Posterior cingulate gyrus (tissue), 11 donors: Measurements from ENCODE around the gene RHCG.
"Not testable (repeated sequence)": the region's sequence is repeated elsewhere in the genome, so short reads cannot be mapped to it uniquely, and the experiment has no call there.

Source experiments
- DNase-seq, 10 donors: peaks; one replicate each; pipeline versions ENCODE4 v3.0.0 to v3.0.0-alpha.2; 2020 to 2021; ENCODE audit warnings: mixed read lengths in 3 of 10
- intact Hi-C: fragments of 100-400 bp; cut with DNase I; formaldehyde crosslinking; loops from one replicate; pipeline ENCODE4 v1.15.1; 2023

RHCG gene

DNA sequence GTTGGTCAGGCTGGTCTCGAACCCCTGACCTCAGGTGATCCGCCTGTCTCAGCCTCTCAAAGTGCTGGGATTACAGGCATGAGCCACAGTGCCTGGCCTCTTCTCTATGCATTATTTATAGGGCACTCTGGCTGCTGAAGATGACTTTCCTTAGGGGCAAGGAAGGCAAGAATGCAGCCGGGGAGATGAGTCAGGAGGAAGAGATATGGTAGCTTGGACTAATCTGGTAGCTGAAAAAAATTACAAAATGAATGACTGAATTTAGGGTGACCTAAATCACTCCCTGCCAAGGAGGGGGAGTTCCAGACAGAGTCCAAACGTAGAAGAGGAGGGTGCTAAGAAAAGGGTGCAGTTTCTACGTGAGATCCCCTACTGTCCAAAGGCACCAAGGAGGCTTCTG lies 14.2 kb downstream of the RHCG start:
- DNase-seq: peak in 1 of 10 donors; percentile 25
- intact Hi-C loops: no loop called here

DNA sequence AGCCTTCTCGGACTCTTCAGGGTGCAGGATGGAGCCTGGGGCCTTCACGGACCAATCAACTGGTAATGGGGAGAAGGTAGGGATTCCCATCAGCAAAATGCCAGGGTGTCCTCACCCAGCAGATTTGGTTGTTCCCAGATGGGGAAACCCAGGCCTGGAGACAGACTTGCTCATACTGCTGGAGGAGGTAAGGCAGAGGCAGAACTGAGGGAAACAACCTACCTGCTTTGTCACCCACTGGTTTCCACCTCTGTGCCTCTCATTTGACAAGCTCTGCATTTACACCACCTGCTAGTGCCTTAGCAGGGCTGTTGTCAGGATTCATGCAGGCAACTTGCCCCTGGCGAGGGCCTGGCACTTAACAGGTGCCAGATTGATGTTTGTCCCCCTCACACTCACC lies 15.9 kb downstream of the RHCG start:
- DNase-seq: no peak
- intact Hi-C loops: no loop called here

DNA sequence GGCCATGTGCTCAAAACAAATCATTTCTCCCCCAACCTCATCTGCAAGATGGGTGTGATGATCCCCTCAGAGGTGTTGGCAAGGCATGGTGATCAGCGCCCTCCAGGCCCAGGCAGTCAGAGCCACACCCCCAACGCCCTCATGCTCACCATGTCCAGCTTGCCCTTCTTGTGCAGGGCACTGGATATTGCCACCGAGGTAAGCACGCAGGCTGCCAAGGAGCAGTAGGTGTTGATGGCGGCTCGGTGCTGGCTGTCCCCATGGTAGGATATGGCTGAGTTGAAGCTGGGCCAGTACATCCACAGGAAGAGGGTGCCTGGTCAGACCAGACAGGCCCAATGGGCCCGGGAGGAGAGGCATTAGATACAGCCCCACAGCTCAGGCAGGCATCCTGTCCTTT lies 17.2 kb downstream of the RHCG start:
- DNase-seq: no peak
- intact Hi-C loops: no loop called here

DNA sequence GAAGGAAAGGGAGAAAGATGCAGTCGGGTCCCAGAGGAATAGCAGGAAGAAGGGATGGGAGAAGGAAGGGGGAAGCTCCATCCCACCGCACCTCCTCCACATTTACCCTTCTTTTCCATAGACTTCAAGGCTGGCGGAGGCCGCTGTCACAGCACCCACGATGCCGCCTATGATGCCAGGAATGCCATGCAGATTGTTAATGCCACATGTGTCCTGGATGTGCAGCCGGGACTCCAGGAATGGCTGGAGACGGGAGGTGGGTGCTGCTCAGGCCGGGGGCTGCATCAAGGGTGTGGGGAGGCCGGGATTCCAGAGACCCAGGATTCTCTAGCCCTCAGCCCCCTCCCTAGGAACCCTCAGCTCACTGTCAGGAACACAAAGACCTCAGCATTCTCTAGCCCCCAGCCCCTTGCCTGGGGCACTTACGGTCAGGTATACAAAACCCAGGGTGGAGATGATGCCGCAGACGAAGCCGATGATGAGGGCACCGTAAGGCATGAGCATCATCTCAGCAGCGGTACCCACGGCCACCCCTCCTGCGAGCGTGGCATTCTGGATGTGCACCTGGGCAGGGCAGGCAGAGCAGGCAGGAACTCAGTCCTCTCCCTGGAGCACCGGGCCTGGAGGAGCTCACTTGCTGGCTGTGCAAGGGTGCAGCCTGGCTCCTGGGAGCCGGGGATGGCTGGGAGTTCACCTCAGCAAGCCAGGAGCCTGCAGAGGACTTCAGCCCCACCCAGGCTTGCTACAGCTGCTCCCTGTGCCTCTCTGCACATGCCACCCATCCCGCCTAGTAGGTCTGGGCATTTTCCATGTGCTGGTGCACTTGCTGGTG lies 18.8 kb downstream of the RHCG start:
- intact Hi-C loops: no loop called here
- DNase-seq: peak in 1 of 10 donors; percentile 77

DNA sequence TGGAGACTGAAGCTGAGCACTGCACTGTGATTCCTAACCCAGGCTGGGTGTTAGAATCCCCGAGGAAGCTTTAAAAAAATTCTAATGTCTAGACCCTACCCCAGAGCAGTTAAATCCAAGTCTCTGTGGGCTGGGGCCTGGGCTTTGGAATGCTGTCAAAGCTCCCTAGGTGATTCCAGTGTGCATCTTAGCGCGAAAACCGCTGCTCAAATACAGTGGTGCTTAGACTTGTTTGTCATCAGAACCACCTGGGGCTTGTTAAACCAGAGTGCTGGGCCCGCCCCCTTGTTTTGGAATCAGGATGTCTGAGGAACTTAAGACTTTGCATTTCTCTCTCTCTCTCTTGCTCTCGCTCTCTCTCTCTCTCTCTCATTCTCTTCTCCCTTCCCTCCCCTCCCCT lies 20.7 kb downstream of the RHCG start:
- intact Hi-C loops: no loop called here

DNA sequence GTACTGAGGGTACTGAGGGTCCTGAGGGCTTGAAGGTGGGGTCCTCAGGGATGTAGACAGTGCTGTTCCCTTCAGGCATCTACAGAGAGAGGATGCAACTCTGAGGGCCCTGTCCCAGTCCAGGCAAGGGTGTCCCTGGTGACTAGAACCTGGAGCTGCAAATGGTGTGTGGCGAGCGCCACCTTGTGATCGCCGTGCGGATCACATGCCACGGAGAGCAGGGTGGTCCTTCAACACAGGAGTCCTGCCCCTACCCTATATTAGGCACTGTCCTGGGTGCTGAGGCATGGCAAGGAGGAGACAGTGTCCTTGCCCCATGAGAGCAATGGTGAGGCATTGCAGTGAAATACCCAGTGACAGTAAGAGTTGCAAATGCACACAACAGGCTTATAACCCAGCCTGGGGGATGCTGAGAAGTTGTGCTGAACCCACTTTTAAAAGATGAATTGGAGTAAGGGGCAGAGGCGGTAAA lies 23.6 kb downstream of the RHCG start:
- intact Hi-C loops: loop anchor here (1.0 kb wide), 1 partner anchor 114 kb away; no protein-coding TSS in a partner anchor
- peak in 9 of 10 donors; percentile 59 to 95 (median 69) for DNase-seq

More for the DNA sequence above, 20.7 kb downstream of the RHCG start:
- DNase-seq: no peak

DNA sequence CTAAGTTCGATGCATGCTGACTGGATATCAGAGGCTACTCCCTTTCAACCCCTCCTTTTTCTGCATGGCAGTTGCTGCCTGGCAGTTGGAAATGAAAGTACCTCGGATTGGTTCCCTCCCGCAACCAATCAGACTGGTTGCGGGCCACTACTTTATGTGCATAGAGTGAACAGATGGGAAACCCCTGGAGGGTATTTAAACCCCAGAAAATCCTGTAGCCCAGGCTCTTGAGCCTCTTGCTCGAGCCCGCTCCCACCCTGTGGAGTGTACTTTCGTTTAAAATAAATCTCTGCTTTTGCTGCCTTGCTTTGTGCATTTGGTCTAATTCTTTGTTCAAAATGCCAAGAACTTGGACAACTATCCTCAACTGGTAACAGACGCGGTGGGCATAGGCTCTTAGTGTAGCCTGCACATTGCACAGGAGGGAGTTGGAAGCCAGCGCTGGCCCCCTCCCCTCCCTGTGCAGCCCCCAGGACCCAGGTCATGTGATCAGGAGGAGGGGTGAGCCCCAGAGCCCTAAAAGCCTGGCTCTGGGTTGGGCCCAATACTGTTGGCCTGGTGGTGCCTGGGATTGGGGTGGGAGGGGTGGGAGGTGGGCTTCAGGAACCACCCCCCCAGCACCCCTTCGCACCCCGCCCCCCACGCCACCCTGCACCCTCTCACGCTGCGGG lies 26.8 kb downstream of the RHCG start:
- intact Hi-C loops: no loop called here
- peak in 1 of 10 donors; percentile 64 for DNase-seq

DNA sequence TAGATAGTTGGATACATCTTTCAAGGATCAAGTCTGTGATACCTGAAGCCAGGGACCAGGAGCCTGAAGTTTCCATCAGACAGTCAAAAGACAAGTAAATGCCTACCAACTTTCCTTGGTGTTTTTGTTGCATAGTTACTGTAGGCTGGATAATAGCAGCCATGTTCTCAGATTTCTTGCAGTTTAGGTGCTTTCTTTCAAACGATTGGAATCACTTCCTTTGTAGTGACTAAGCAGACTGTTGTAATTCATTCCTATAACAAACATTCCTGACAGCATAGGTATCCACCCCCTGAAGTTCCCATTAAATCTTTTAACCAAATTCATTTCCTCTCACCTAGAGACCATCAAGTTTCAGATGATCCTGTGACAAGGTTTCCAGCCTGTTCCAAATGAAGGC lies 27.6 kb downstream of the RHCG start:
- intact Hi-C loops, DNase-seq: not testable (repeated sequence)

DNA sequence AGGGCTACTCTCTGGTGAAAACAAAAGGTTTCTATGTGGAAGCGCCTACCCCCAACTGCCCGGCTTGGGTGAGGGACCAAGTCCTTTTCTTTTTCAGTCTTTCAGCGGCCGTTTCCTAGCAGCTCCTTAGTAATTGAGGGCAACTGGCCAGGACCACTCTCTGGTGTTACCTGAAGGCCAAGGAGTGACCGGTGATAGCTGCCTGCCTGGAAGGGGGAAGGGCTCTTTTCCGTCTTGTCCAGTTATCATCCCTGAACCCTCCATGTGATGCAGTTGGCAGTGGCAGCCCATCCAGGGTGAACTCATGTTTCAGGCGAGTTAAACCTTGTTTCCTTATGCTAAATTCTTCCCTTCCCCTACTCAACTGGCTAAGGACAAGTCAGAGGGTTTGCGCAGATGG lies 33.3 kb downstream of the RHCG start:
- DNase-seq: no peak
- intact Hi-C loops: no loop called here

DNA sequence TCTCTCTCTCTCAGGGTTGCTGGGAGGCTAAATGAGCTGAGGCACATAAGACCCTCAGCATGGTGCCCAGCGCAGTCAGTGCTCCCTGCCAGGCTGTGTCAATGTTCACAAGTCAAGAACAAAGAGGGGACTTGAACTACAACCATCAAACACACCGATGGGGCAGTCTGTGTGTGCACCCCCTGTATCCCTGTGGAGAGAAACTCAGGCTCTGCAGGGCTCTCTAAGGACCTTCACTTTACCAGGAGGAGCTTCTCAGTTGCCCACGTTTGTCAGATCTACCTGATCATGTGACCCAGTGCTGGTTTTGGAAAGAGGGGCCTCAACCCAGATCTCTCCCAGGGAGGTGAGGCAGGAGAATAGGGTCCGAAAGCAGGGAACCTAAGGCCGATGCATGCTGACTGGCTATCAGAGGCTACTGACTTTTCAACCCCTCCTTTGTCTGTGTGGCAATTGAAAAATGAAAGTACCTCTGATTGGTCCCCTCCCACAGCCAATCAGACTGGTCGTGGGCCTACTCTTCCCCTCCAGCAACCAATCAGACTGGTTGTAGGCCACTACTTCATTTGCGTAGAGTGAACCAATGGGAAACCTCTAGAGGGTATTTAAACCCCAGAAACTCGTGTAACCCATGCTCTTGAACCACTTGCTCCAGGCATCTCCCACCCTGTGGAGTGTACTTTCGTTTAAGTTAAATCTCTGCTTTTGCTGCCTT lies 34.0 kb downstream of the RHCG start:
- intact Hi-C loops: no loop called here
- DNase-seq: peak in 5 of 10 donors; percentile 32 to 90 (median 56)

DNA sequence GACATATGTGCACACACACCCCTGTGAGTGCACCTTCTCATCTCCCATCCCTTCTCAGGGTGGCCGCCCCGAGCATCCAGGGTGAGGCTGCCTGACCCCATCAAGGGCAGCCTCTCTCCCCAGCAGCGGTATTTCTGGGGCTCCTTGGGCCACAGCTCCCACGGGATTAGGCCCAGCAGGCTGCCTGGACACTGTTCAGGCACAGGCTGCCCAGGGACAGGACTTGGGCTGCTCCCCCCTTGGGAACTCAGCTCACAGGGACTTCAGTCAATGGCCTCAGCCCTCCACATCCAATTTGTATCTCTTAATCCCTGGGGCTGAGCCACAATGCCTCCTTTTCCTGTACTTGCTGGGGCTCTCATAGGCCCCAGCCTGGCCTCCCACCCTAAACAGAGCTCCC lies 35.0 kb downstream of the RHCG start:
- intact Hi-C loops: no loop called here
- peak in 1 of 10 donors; percentile 33 for DNase-seq

DNA sequence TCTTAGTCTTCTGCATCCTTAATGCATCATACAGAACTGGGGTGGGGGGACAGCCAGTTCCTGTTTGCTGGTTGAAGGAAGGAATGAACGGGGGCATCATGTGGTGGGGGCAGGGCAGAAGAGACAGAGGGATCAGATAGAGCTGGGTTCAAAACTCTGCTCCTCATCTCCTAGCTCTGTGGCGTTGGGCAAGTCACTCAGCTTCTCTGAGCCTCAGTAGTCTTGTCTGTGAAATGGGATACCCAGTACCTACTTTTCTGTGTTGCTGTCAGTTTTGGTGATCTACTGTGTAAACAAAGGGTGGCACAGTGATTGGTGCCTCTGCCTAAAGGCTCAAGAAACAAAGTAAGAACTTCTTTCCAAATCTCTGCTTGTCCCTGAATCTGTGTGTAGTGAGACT lies 36.3 kb downstream of the RHCG start:
- DNase-seq: peak in 2 of 10 donors; percentile 3 to 32
- intact Hi-C loops: no loop called here

DNA sequence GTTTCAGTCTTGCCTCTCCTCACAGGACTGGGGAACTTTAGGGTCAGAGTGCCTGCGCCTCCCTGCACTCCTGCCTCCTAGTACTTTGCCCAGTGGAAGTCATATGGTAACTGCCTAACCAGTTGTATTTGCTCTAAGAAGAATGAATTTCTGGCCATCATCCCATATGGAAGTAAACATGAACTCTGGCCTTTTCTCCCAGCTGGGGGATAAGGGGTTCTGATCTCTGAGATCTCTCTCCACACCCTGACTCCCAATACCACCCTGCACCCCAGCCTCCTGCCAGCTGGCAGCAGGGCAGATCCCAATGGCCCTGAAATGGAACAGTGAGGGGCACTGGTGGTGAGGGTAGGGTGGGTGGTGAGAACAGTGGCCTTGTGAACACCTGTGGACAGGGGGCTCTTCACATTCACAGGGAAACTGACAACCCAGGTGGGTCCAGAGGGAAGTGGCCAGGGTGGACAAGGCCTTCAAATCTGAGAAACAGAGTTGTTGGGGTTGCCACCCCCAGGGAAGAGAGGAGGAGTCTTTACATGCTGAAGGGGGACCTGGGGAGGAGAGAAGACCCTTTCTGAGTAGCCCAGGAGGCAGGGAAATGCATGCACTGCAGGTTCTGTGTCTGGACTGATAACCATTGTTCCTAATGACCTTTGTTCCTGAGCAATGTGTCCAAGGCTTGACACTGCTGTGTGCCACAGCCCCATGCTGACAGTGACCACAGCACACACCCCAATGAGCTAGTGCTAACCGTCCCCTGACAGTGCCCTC lies 36.9 kb downstream of the RHCG start:
- DNase-seq: peak in 3 of 10 donors; percentile 5 to 52 (median 49)
- intact Hi-C loops: no loop called here

DNA sequence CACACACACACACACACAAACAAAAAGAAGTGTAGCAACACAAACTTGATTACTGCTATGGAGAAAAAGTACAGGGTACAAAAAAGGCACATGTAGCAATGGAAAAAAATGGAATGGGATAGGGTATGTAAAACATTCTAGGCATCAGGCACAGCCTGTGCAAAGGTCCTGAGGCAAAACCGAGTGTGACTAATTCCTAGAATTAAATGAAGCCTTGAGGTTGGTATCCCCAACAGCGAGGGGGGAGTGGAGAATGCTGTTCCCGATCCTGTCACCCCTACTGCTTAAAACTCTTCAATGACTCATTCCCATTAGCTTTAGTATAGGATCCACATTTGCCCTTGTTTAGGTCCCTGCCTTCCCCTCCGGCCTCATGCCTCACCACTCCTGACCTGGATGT lies 37.9 kb downstream of the RHCG start:
- intact Hi-C loops: no loop called here
- peak in 1 of 10 donors; percentile 16 for DNase-seq

DNA sequence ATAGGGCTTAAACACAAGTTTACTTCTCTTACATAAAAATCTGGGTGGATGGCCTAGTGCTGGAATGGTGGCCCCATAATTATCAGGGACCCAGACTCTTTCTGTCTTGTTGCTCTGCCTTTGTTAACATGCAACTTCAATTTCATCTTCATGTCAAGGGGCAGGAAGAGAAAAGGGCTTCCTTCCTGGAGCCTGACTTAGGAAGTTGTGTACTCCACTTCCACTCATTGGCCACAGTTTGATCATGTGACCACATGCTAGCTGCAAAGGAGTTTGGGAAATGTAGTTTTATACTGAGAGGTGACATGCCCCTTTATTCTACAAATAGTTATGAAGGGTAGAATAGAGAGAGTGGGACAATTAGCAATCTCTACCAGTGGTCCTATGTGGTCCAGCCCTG lies 39.3 kb downstream of the RHCG start:
- DNase-seq: no peak

DNA sequence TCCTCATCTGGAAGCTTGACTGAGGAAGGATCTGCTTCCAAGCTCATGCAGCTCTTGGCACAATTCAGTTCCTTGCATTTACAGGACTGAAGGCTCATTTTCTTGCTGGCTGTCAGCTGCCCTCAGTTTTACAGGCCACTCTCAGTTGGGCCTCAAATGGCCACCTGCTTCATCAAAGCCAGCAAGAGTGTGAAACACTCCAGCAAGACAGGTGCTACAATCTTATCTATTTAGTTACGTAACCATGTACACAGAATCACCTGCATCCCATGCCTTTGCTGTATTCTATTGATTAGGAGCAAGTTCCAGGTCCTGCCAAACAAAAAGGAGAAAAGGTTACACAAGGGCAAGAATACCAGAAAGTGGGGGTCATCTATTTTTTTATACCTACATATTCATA lies 40.8 kb downstream of the RHCG start:
- DNase-seq: peak in 3 of 10 donors; percentile 7 to 22 (median 12)
- intact Hi-C loops: no loop called here

More for the DNA sequence above, 39.3 kb downstream of the RHCG start:
- intact Hi-C loops: no loop called here

DNA sequence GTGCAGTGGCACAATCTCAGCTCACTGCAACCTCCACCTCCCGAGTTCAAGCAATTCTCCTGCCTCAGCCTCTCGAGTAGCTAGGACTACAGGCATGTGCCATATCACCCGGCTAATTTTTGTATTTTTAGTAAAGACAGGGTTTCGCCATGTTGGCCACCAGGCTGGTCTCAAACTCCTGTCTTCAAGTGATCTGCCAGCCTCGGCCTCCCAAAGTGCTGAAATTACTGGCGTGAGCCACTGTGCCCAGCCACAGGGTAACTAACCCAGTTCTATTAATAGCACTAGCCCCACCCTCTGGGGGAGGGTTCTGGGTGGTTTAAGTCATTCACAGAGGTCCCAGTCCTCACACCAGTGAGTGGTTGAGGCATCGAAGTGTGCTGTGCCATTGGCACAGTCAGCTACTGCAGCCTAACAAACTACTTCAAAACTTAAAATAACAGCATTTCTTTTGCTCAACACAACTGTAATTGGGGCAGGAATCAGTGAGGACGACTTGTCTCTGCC lies 44.0 kb downstream of the RHCG start:
- intact Hi-C loops: no loop called here
- DNase-seq: peak in 2 of 10 donors; percentile 40 to 54

DNA sequence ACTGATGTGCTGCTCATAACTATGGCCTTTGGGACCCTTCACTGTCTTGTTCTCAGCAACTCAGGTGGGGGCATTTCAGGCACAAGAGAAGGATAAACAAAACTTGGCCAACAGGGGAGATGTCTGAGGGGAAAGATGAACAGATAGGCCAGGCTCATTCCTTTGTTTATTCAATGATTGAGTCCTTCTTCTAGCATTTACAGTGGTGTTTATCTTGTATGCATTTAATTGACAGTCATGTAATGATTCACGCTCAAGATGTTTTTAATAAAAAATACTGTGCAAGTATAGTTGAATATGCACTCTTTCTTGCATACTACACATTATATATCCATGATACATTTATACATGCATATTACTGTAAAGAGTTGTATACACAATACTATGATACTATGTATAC lies 44.5 kb downstream of the RHCG start:
- intact Hi-C loops: no loop called here
- DNase-seq: no peak

DNA sequence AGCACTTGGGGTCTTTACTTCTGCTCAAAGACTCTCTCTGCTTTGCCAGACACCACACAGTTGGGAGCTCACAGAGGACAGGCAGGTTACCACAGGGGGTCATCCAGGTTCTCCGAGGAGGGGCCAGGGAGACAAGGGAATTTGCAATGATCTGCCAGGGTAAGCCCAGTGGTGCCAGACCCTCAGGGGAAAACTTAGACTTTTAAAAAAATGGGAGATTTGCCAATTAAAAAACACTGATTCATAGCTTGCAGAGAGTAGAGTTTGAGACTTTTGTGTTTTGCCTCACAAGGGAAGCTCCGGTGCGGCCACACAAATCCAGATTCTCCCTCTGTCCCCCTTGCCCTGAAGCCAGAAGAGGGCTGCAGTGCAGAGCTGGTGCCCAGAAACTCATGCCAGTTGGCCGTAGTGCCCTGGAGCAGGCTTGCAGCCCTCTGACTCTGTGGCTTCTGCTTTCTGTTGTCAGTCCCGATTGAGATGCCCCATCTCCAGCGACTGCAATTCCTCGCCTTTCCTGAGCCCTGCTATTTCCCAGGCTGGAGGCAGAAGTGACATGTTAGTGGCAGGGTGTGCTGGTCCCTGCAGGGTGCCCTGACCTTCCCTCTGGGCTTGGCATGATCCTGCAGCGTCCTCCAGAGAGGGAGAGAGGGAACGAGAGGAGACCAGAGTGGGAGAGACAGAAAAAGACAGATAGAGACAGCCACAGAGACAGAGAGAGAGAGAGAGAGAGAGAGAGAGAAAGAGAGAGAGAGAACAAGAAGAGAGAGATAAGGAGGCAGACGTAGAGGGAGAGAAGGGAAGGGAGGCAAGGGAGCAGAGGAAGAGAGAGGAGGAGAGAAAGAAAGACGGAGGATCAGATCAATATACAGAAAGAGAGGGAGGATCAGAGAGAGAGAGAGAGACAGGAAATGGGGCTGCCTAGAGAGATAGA lies 46.0 kb downstream of the RHCG start:
- intact Hi-C loops: no loop called here
- DNase-seq: peak in 2 of 10 donors; percentile 35 to 44
